GM18858 (cell line): Measurements from ENCODE around the gene ORAI3.
"Not testable (repeated sequence)": the region's sequence is repeated elsewhere in the genome, so short reads cannot be mapped to it uniquely, and the experiment has no call there.

Source experiments
- ATAC-seq: cut with Tn5 transposase; IDR thresholded peaks from one replicate; pipeline ENCODE4 v1.9.1; 2021; ENCODE audit not compliant: unreplicated experiment

The ORAI3 gene

DNA sequence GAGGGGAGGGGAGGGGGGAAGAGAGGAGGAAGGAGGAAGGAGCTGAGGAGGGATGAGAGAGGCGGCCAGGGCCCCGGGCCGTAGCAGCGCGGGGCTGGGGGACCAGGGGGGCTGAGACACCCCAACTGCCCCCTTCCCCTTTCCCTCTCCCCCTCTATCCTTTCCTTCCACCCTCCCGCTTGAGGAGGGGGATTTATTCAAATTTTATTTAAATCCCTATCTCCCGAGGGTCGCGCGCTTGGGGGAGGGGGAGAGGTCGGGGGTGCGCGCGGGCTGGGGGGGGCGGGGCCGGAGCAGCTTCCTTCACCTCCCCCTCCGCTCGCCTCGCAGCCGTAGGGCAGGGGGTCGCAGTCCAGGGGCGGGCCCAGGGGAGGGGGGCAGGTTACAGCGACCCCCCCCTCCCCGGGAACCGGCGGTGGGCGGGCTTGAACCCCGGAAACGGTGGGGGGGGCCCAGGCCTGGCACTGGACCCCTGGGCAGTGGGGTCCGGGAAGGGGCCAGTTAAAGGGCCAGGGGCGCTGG lies 25.3 kb upstream of the ORAI3 start, which contains the start of gene FBXL19:
Gene FBXL19, plus strand, starts transcription at position 19 of the 522 bp plus-strand sequence. CDS start 2,183 bp downstream, outside the sequence.
- no peak for ATAC-seq

DNA sequence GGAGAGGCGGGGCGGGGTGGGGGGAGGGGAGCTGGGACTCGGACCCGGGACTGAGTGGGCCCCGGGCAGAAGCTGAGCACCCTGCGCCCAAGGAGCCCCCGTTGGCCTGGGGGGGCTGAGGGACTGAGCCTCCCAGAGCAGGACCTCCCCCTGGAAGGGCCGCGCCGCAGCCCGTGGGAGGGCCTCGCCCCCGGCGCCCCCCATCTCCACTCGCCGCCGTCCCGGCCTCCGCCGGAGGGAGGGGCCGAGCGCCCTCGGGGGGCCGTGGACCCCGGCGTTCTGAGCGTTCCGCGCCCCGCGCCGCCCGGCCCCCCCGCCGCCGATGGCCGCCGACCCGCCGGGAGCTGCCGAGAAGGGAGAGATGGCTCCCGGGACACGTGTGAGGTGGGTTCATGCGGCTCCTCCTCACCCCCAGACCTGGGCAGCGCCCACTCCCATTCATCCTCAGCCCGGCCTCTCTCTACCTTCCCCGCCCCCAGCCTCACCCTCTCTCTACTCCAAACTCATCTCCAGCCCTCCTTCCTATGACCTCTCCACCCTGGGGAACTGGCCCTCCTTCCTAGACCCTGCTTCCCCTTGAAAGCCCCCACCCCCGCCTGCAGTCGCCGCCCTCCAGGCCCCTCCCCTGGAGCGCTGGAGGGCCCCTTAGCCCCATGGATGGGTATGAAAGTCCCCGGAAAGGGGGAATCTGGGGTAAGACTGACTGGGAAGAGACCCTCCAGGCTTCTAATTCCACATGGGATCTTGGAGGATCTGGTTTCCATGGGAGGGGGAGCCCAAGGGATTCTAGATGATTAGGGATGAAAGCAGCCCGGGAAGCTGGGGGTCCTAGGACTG lies 24.6 kb upstream of the ORAI3 start:
- ATAC-seq: no peak

DNA sequence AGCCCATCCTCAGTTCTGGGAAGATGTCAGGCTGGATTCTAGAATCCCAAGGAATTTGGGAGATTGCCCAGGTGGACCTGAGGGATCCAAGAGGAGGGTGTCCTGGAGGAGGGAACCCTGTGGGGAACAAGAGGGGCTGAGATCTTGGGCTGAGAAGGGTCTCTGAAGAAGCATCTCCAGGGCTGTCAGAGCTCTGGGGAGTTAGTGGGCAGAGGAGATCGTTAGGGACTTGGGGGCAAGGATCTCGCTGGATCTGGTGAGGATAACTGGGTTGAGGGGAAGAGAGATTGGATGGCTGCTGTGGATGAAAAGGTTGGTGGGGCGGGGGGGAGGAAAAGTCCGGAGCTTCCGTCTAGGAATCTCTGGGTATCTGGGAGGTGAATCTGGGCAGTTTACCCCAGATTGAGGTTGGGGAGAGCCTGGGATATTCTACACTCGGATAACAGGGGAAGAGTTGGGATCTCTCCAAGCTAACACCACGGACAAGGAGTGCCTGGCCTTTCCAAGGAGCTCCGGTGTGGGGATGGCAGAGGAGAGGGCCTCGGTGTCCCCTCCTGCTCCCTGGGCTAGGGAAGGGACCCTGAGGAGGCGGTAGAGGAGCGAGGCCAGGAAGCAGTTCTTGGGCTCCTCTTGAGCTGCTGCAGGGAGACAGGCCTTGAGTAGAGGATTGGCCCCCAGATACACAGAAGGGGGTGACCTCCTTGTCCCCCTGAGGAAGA lies 23.8 kb upstream of the ORAI3 start:
- no peak for ATAC-seq

DNA sequence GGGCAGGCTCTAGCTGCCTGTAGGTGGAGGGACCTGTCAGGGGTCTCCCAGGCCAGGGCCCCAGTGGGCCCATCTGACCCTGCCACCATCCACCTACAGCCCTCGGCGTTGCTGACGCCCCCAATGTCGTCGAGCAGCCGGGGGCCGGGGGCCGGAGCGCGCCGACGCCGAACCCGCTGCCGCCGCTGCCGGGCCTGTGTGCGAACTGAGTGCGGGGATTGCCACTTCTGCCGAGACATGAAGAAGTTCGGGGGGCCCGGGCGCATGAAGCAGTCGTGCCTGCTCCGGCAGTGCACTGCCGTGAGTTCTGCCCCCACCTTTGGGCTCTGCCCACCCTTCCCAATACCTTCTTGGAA lies 23.3 kb upstream of the ORAI3 start:
- ATAC-seq: no peak

DNA sequence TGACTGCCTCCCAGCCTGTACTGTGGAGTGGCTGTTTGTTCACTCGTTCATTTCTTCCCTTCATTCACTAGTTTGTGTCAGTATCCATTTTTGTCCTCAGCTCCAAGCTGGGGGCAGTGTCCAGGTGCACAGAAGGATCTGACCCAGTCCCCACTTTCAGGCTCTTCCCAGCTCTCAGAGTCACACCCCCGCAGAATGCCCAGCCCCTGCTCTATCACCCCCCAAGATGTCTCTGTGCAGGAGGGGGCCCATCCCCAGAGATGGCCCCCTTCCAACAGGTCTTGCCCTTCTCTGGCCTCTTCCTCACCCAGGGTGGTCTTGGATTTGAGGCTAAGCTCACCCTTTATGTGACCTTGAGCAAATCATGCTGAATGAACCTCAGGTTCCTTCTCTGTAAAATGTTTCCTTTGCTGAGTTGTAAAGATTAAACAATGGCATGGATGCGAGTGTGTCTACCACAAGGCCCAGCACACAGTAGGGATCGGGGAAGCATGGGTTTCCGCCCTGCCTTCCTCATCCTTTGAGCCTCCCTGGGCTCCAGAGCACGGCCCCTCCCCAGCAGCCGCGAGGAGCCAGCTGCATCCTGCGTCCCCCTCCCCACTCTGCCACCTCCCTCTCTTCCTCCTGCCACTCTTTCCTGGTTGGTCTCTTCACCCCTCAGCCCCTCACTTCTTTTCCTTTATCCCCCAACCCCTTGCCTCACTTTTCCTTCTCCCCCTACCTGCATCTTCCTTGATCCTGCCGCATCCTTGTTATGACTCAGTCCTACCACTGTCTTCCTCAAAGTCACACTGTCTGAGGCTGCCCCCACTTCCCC lies 22.7 kb upstream of the ORAI3 start:
- ATAC-seq: no peak

DNA sequence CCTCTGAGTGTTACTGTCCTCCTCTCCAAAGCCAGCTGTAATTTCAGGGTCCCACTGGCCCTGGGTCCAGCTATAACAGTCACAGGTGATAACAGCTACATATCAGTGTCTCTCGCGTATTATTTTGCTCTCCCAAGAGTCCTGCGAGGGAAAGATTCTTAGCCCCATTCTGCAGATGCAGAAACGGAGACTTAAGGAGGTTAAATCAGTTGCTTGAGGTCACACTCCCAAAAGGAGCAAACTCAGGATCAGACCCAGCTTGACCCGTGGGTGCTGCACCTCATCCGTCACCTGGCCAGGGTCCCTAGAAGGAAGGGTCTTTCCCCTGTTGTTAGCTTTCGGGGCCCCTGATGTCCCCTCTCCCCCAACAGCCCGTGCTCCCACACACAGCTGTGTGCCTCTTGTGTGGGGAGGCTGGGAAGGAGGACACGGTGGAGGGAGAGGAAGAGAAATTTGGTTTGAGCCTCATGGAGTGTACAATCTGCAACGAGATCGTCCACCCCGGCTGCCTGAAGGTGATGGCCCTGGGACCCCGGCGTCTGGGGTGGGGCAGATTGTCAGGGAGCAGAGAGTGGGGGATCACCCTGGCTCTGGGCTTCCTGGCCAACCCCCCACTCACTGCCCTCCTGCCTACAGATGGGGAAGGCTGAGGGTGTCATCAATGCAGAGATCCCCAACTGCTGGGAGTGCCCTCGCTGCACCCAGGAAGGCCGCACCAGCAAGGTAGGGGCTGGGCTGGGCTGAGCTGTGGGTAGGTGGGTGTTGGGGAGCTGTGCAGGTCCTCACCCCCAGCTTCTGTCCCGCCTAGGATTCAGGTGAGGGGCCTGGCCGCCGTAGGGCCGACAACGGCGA lies 21.7 kb upstream of the ORAI3 start:
- ATAC-seq: no peak

DNA sequence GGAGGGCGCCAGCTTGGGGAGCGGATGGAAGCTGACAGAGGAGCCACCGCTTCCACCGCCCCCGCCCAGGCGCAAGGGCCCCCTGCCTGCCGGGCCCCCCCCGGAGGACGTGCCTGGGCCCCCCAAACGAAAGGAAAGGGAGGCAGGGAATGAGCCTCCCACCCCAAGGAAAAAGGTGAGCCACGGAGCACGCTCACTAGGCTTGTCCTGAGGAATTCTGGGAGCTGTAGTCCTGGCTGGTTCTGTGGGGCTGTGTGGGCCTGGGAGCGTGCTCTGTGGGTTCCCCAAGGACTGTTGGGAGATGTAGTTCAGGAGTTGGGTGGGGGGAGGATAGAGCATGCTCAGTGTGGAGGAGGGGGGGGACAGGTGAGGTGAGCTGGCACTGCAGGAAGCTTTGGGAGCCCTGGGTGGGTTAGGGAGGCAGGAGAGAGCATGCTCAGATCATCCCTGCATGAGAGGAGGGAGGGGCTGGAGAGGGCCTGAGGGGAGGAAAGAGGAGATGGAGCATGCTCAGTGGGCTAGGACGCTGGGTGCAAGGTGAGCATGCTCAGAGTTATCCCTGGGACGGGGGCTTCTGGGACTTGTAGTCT lies 21.0 kb upstream of the ORAI3 start:
- no peak for ATAC-seq

DNA sequence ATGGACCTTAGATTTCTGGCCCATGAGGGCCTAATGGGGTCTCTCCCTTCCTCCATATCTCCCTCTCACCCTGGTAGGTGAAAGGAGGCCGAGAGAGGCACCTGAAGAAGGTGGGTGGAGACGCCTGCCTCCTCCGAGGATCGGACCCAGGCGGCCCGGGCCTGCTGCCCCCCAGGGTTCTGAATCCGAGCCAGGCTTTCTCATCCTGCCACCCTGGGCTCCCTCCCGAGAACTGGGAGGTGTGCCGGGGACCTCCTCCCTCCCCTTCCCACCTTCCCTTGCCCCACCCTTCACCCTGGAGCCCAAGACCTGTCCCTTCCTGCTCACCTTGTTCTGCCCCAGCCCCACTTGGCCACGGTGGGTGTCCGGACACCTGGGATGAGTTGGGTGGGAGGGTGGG lies 20.5 kb upstream of the ORAI3 start:
- no peak for ATAC-seq

DNA sequence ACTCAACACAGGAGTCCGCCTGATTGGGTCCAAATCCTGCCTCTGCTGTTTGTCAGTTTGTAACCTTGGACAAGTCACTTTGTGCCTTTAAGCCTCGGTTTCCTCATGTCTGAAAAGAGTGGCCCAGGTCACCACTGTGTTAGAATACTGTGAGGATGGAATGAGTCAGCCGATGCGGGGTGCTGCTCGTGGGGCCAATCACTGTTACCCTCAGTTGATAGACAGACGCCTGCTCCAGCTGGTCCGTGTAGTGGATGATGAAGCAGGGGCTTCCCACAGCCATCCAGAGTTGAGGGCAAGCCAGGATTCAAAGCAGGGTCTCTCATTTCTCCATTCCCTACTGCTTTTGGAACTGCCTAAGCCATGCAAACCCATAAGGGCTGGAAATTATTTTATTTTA lies 19.7 kb upstream of the ORAI3 start:
- no peak for ATAC-seq

DNA sequence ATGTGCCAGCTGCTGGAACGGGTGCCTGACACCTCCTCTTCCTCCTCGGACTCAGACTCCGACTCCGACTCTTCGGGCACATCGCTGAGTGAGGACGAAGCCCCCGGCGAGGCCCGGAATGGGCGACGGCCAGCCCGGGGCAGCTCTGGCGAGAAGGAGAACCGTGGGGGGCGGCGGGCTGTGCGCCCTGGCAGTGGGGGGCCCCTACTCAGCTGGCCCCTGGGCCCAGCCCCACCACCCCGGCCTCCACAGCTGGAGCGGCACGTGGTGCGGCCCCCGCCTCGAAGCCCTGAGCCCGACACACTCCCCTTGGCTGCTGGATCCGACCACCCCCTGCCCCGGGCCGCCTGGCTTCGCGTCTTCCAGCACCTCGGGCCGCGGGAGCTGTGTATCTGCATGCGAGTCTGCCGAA lies 18.7 kb upstream of the ORAI3 start:
- ATAC-seq: no peak

DNA sequence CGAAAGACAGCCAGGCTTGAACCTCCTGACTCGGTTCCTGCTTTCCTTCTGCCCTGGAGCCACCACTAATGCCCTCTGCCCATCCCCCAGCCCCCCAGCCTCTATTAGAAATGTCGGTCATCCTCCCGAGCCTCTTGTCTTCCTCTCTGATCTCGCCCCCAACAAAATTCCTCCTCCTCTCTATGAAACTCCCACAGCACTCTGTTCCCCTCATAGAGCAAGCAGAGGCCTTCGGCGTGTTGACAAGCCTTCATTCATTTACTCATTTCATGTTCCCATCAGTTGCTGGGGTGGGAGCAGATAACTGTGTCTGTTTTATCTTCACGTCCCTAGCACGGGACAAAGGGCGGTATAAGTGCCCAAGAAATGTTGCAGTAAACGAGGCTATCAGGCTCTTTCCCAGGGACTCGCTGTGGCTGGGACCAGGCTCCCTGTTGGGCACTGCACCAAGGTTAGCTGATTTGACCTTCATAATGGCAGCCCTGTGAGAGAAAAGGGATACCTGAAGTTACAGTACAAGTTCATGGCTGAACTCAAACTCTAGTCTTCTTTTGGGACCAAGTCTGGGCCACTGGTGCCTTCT lies 17.7 kb upstream of the ORAI3 start:
- ATAC-seq: no peak

DNA sequence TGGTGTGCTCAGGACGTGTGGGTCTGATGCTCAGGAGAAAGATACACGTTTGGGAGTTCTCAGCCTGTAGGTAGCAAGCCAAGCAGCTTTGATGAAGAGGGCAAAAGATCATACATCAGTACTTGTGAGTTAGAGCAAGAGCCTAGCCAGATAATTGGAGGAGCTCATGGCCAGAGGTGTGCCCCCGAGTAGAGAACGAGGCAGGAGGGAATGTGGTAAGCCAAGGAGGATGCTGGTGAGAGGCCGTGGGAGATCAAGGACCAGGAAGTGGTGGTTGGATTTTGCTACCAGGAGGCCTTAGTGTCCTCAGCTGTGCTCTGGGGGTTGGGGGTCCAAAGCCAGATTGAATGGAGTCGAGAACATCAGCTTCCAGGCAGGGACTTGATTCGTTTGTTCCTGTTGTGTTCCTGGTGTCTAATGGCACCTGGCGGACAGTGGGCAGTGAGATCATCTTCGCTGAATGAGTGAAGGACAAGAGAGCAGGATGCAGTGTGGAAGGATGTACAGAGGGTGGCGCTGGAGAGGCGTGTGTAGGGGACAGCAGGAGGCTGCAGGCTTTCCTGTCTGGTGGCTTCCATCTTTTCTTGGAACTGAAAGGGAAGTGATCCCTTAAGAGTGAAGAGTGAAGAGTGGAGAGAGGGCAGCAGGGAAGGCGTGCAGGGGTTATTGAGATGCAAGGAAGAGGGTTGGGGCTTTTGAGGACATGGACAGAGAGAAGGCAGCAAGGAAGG lies 13.9 kb upstream of the ORAI3 start:
- no peak for ATAC-seq

DNA sequence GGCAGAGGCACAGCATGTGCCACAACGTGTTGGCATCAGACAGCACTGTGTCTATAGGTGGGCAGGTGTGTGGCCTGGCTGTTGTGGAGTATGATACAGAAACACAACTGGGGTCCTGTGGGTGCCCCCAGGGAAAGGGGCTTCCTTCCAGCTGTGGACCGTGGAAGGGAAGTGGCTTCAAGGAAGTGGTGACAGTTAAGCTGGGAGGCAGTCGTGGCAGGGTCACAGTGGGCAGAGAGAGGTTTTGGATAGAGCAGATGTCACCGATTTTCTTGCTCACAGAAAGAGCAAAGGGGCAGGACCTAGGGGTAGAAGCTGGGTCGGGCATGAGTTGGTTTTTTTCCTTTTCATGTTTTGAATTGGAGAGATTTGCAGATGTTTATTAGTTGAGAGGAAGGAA lies 11.2 kb upstream of the ORAI3 start:
- no peak for ATAC-seq

DNA sequence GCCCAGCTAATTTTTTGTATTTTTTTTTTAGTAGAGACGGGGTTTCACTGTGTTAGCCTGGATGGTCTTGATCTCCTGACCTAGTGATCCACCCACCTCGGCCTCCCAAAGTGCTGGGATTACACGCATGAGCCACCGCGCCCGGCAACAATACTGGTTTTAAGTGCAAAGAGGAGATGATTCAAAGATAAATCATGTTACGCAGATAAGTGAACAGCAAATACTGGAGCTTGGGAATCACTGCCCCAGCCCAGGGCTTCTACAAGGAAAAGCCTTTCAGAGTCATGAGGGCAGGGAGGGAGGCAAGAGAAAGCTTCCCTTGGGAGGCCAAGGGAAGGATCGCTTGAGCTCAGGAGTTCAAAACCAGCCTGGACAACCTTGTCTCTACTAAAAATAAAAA lies 9.3 kb upstream of the ORAI3 start:
- not testable (repeated sequence) for ATAC-seq

DNA sequence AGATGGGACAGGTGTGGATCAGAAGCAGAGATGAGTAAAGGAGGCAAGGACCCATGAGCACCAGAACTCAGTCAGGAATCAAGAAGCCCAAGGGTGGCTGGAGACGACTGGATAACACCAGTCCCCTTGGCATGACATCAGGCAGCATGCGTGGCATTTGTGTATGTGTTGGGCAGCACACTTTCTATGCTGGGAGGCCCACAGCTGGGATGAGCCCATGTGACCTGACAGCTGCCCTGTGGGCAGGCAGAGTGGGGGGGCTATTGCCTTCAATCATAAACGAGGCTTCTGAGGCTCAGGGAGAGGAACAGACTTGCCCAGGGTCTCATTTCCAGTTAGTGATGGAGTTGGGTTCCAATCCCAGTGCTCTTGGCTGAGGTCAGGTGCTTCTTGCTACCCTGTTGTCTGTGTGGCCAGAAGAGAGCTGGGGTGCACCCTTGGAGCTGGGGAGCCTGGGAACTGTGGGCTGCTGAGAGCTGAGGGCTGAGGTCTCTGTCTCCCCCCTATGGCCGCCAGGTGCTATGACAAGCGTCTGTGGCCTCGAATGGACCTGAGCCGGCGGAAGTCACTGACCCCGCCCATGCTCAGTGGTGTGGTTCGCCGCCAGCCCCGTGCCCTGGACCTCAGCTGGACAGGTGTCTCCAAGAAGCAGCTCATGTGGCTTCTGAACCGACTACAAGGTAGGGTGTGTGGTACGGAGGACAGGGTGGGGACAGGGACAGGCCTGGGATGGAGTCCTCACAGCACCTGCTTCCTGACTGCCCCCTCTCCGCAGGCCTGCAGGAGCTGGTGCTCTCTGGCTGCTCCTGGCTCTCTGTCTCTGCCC lies 7.1 kb upstream of the ORAI3 start:
- no peak for ATAC-seq

DNA sequence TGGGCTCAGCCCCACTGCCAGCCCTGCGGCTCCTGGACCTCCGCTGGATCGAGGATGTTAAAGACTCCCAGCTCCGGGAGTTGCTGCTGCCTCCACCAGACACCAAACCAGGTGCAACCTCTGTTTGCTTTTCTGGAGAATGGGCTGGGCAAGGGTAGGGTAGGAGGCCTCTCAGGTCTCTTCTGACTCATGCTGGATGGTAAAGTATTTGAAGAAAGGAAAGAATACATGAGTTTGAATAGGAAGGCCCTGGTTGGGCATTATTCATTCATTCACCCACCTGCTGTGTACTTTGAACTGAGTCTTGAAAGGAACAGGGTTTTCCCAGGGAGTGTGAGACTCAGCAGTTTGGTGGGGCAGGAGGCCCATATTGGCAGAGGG lies 6.5 kb upstream of the ORAI3 start:
- no peak for ATAC-seq

DNA sequence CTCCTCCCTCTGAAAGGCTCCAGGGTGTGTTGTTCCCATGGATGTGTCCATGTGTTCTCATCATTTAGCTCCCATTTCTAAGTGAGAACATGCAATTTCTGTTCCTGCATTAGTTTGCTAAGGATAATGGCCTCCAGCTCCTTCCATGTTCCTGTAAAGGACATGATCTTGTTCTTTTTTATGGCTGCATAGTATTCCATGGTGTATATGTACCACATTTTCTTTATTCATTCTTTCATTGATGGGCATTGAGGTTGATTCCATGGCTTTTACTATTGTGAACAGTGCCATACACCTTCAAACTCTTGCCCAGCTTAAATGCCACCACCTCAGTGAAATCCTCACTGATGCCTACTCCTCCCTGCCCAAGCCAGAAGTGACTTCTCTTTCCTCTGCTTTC lies 4.5 kb upstream of the ORAI3 start:
- ATAC-seq: no peak
